Vagina (tissue), 2 donors: Measurements from ENCODE around the gene ADK. TPM values are rescaled to one million over a fixed set of nuclear protein-coding genes. Genes with fewer than 3 reads are reported as not detected.

Experiments
- DNase-seq, 2 donors: peaks; one replicate each; pipeline ENCODE4 v3.0.0-alpha.2; 2017; ENCODE audit errors: extremely low spot score in 2 of 2
- H3K27ac ChIP-seq: fragments of 200-600 bp; sonication (generic); one replicate; pipeline ENCODE4 v1.5.1; 2019
- H3K27me3 ChIP-seq: fragments of 200-600 bp; sonication (generic); one replicate; pipeline ENCODE4 v1.5.1; 2019
- H3K36me3 ChIP-seq, 2 donors: fragments of 200-600 bp; sonication (generic); one replicate each; pipeline ENCODE4 v1.5.1; 2017 to 2019
- H3K4me1 ChIP-seq: fragments of 200-600 bp; sonication (generic); one replicate; pipeline ENCODE4 v1.5.1; 2019
- H3K4me3 ChIP-seq, 2 donors: fragments of 200-600 bp; sonication (generic); 1 replicate in 1 of 2; 2 replicates in 1 of 2; pipeline ENCODE4 v1.5.1; 2016 to 2019
- H3K9me3 ChIP-seq: fragments of 200-600 bp; sonication (generic); one replicate; pipeline ENCODE4 v1.5.1; 2019
- POLR2A ChIP-seq, 2 donors: fragments of 450-650 bp; IDR thresholded peaks; one replicate each; pipeline ENCODE4 v1.6.1; 2017; ENCODE audit warnings: antibody characterized with exemption in 2 of 2, mild to moderate bottlenecking in 2 of 2, moderate library complexity in 2 of 2
- POLR2AphosphoS5 ChIP-seq, 2 donors: sonication (generic); formaldehyde crosslinking; IDR thresholded peaks; one replicate each; pipeline ENCODE4 v1.9.0; 2017; ENCODE audit warnings: antibody characterized with exemption in 2 of 2, mild to moderate bottlenecking in 2 of 2, low read depth in 1 of 2; ENCODE audit not compliant: insufficient read depth in 1 of 2
- intact Hi-C: fragments of 100-400 bp; cut with DNase I; formaldehyde crosslinking; loops from one replicate; pipeline ENCODE4 v1.15.1; 2023
- total RNA-seq: library from RNA; depleted of rRNA; stranded (reverse); fragments of >200 nt; gene quantifications from one replicate; pipeline ENCODE4 v1.2.3, GENCODE V29; 2016
- TF ChIP-seq, protein P1 (sequence below), 3 experiments: fragments of 450-650 bp in 2 of 3; fragments of 200-600 bp in 1 of 3; sonication (generic) in 1 of 3; IDR thresholded peaks; one replicate each; pipeline ENCODE4 v1.5.1; 2017 to 2019; ENCODE audit warnings: antibody characterized with exemption in 3 of 3, mild to moderate bottlenecking in 2 of 3, moderate library complexity in 2 of 3

The ADK gene
- total RNA-seq, 1 donor from 2014 or later, result 46.2 TPM

DNA sequence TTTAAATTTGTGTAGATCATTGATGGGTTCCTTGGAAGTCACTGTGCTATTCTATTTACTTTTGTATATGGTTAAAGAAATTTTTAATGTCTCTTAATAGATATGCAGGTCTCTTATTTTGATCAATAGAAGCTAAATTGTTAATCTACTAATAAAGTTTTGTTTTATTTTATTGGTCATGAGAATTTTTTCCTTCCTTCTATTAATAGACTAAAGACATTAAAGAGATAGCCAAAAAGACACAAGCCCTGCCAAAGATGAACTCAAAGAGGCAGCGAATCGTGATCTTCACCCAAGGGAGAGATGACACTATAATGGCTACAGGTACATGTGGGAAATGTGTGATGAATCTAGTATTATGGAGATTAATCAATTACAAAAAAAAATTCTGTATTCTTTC lies 449.1 kb downstream of the ADK start:
- Histone ChIP-seq H3K4me1 (peaks cover 10% of the 10 kb centered on the region), H3K27me3 (no peaks in the 10 kb centered on the region), H3K27ac (no peak overlapping the region), H3K4me3 (no peak overlapping the region), H3K9me3 (no peaks in the 10 kb centered on the region), H3K36me3 (no peaks in the 10 kb centered on the region)
- no peak for DNase-seq
- intact Hi-C loops, result no loop called here
- TF ChIP-seq POLR2A (IDR thresholded peaks at IDR 0.05), result no peak
- TF ChIP-seq POLR2AphosphoS5 (IDR thresholded peaks at IDR 0.05; ENCODE audit: insufficient read depth in 1 of 2, low read depth in 1 of 2), result no peak
- TF ChIP-seq, protein P1, sequence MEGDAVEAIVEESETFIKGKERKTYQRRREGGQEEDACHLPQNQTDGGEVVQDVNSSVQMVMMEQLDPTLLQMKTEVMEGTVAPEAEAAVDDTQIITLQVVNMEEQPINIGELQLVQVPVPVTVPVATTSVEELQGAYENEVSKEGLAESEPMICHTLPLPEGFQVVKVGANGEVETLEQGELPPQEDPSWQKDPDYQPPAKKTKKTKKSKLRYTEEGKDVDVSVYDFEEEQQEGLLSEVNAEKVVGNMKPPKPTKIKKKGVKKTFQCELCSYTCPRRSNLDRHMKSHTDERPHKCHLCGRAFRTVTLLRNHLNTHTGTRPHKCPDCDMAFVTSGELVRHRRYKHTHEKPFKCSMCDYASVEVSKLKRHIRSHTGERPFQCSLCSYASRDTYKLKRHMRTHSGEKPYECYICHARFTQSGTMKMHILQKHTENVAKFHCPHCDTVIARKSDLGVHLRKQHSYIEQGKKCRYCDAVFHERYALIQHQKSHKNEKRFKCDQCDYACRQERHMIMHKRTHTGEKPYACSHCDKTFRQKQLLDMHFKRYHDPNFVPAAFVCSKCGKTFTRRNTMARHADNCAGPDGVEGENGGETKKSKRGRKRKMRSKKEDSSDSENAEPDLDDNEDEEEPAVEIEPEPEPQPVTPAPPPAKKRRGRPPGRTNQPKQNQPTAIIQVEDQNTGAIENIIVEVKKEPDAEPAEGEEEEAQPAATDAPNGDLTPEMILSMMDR (IDR thresholded peaks at IDR 0.05), result no peak

DNA sequence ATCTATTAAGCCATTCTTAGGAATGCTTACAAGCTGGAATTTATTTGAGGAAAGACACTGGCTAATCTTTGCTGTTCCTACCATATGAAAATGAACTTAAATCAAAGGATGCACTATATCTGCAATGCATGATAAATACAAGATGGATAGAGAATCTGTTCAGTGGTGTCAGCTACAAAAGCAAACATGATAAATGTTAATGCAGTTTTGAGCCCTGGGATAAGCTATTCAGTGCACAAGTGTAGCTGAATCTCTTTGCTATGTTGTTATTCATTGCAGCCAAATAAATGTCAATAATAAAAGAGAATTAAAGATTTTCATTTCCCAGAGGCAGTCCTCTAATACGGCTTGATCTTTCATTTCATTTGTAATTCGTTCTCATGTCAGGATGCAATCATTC lies 451.6 kb downstream of the ADK start:
- H3K4me3 ChIP-seq, result no peak overlapping the region
- peaks cover 5% of the 10 kb centered on the region for H3K4me1 ChIP-seq
- no peaks in the 10 kb centered on the region for H3K36me3 ChIP-seq
- intact Hi-C loops, result no loop called here
- no peaks in the 10 kb centered on the region for H3K9me3 ChIP-seq
- no peak overlapping the region for H3K27ac ChIP-seq
- TF ChIP-seq, protein P1 (IDR thresholded peaks at IDR 0.05), result no peak
- no peaks in the 10 kb centered on the region for H3K27me3 ChIP-seq
- no peak for DNase-seq

DNA sequence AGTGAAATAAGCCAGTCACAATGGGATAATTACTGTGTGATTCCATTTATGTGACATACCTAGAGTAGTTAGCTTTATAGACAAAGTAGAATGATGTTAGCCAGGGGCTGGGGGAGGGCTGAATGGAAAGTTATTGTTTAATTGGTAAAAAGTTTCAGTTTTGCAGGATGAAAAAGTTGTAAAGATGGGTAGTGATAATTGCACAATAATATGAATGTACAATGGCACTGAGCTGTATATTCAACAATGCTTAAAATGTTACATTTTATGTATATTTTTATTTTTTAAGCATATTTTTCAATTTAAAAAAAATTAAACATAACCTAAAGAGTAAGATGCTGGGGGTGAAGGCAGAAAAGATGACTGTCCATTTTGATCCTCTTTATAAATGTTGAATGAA lies 459.3 kb downstream of the ADK start:
- intact Hi-C loops, result no loop called here
- Histone ChIP-seq H3K36me3 (no peaks in the 10 kb centered on the region), H3K9me3 (no peaks in the 10 kb centered on the region), H3K4me3 (no peak overlapping the region), H3K27me3 (no peaks in the 10 kb centered on the region), H3K27ac (no peak overlapping the region), H3K4me1 (no peaks in the 10 kb centered on the region)
- TF ChIP-seq, protein P1 (IDR thresholded peaks at IDR 0.05), result no peak
- TF ChIP-seq POLR2AphosphoS5 (IDR thresholded peaks at IDR 0.05; ENCODE audit: insufficient read depth in 1 of 2, low read depth in 1 of 2) (no peak), POLR2A (IDR thresholded peaks at IDR 0.05) (no peak)
- DNase-seq, result no peak

DNA sequence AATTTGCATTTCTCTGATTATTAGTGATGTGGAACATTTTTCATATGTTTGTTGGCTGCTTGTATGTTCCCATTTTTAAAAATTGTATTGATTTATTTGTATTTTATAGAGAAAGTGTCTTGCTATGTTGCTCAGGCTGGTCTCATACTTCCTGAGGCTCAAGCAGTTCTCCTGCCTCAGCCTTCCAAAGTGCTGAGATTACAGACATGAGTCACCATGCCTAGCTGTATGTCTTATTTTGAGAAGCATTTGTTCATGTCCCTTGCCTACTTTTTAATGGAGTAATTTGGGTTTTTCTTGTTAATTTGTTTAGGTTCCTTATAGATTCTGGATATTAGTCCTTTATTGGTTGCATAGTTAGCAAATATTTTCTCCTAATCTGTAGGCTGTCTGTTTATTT lies 461.2 kb downstream of the ADK start:
- TF ChIP-seq, protein P1 (IDR thresholded peaks at IDR 0.05), result no peak
- TF ChIP-seq POLR2AphosphoS5 (IDR thresholded peaks at IDR 0.05; ENCODE audit: insufficient read depth in 1 of 2, low read depth in 1 of 2), result no peak
- TF ChIP-seq POLR2A (IDR thresholded peaks at IDR 0.05), result no peak
- Histone ChIP-seq H3K36me3 (no peaks in the 10 kb centered on the region), H3K4me3 (no peak overlapping the region), H3K27ac (no peak overlapping the region), H3K9me3 (no peaks in the 10 kb centered on the region), H3K4me1 (no peaks in the 10 kb centered on the region), H3K27me3 (no peaks in the 10 kb centered on the region)
- DNase-seq, result no peak
- intact Hi-C loops, result no loop called here

DNA sequence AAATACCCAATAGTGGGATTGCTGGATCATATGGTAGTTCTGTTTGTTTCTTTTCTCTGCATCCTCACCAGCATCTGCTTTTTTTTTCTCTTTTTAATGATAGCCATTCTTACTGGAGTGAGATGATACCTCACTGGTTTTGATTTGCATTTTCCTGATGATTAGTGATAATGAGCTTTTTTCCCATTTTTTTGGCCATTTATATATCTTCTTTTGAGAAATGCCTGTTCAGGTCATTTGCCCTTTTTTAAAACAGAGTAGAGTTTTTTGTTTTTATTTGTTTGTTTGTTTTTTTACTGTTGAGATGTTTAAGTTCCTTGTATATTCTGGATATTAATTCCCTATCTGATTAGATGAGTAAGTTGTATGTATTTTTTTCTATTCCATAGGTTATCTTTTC lies 469.6 kb downstream of the ADK start:
- intact Hi-C loops, result no loop called here
- H3K36me3 ChIP-seq, result no peaks in the 10 kb centered on the region
- TF ChIP-seq POLR2AphosphoS5 (IDR thresholded peaks at IDR 0.05; ENCODE audit: insufficient read depth in 1 of 2, low read depth in 1 of 2), result no peak
- no peak for TF ChIP-seq POLR2A (IDR thresholded peaks at IDR 0.05)
- TF ChIP-seq, protein P1 (IDR thresholded peaks at IDR 0.05), result no peak
- no peaks in the 10 kb centered on the region for H3K27me3 ChIP-seq
- H3K27ac ChIP-seq, result no peak overlapping the region
- no peak for DNase-seq
- H3K4me3 ChIP-seq, result no peak overlapping the region
- H3K4me1 ChIP-seq, result no peaks in the 10 kb centered on the region
- H3K9me3 ChIP-seq, result no peaks in the 10 kb centered on the region
